GM18861 (cell line): ENCODE data around the gene HSPA12A.
A peak's percentile ranks its signal among the peaks of the same experiment; 100 is the strongest.

ENCODE experiments used
- ATAC-seq: cut with Tn5 transposase; IDR thresholded peaks from one replicate; pipeline ENCODE4 v1.9.1; 2021; ENCODE audit not compliant: unreplicated experiment

HSPA12A gene

GRCh38 chr10:116744163-116744753 is 1.9 kb upstream of the HSPA12A start:
- no peak for ATAC-seq

- ATAC-seq, result no peak
These were observed 1.1 kb upstream of the HSPA12A start for GRCh38 chr10:116743266-116744064.

GRCh38 chr10:116741391-116742351 is 695 bp downstream of the HSPA12A start:
- peak; percentile 11 for ATAC-seq

GRCh38 chr10:116740971-116741370 is 1.4 kb downstream of the HSPA12A start:
- no peak for ATAC-seq

- no peak for ATAC-seq
These were observed 4.0 kb downstream of the HSPA12A start for GRCh38 chr10:116738339-116738738.

- no peak for ATAC-seq
These were observed 4.6 kb downstream of the HSPA12A start for GRCh38 chr10:116737627-116738327.

- no peak for ATAC-seq
These were observed 8.8 kb downstream of the HSPA12A start for GRCh38 chr10:116733566-116733965.

- ATAC-seq, result no peak
These were observed 9.8 kb downstream of the HSPA12A start for GRCh38 chr10:116732573-116732972.

- ATAC-seq, result no peak
These were observed 11.7 kb downstream of the HSPA12A start for GRCh38 chr10:116730464-116731260.

- ATAC-seq, result no peak
These were observed 13.1 kb downstream of the HSPA12A start for GRCh38 chr10:116729243-116729642.

- no peak for ATAC-seq
These were observed 13.8 kb downstream of the HSPA12A start for GRCh38 chr10:116728526-116729096.

- no peak for ATAC-seq
These were observed 18.7 kb downstream of the HSPA12A start for GRCh38 chr10:116723428-116724281.

- ATAC-seq, result no peak
These were observed 19.5 kb downstream of the HSPA12A start for GRCh38 chr10:116722736-116723427.

- no peak for ATAC-seq
These were observed 20.6 kb downstream of the HSPA12A start for GRCh38 chr10:116721547-116722392.

GRCh38 chr10:116720668-116721546 is 21.5 kb downstream of the HSPA12A start:
- no peak for ATAC-seq

GRCh38 chr10:116720241-116720643 is 22.1 kb downstream of the HSPA12A start:
- no peak for ATAC-seq
